Activated gamma-delta T cell treated with Interleukin-2 at 50 U/mL for 16 hours (primary cell): ENCODE measurements around the gene DPYD.

Experiments
- DNase-seq: peaks from one replicate; pipeline ENCODE4 v3.0.0-alpha.2; 2020

Gene DPYD

GRCh38 chr1:97507863-97508262 lies 413.0 kb downstream of the DPYD start:
- DNase-seq, result no peak

DNA sequence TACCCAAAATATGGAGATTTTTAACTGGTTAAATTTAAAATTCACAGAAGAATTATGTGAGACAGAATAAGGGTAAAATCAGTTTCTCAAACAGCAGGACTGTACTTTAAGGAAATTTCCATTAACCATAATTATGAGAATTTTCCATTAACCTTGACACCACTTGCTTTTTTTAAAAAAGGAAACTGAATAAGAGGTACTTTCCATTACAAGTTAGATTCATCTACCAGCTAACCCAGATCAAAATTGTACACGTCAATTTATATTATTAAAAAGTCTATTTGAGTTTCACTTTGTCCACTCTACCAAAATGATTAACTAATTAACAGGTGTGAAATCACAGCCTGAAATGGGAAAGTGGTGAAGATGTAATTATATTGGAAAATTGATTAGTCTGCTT lies 414.5 kb downstream of the DPYD start:
- DNase-seq, result no peak

GRCh38 chr1:97505816-97506215 lies 415.0 kb downstream of the DPYD start:
- no peak for DNase-seq

DNA sequence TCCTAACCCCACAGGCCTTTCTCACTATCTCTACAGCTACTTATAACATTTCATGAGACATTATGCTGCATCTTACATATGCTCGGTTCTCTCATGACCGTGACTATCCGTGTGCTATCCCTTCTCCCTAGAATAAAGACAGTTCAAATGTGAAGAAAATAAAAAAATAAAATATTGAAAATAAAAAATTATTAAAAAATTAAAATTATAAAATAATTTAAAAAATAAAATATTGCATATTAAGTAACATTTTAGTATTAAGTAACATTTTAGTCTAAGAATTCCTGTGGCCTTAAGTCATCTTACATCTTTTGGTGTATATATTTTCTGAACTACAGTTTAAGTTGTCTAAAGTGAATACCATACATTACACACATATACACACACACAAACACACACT lies 415.5 kb downstream of the DPYD start:
- no peak for DNase-seq

- DNase-seq, result no peak
These were observed 418.5 kb downstream of the DPYD start for GRCh38 chr1:97502360-97502759.

GRCh38 chr1:97501628-97502027 lies 419.2 kb downstream of the DPYD start:
- no peak for DNase-seq

DNA sequence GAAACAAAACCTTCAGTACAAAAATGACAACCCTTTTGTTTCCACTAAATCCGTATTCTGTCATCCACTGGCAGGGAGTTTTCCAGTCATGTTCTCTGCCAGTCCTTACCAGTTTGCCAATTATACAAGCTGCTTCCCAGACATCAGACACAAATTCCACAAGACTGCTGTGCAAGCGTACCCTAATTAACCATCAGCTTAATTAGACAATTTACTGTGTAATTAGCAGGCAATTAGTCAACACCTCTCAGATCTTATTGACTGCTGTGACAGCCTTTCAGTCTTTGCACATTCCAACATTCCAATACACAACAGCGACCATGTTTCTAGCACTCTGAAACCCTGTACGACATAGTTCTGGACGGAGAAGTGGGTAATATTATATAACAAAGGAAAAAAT lies 420.1 kb downstream of the DPYD start:
- no peak for DNase-seq

DNA sequence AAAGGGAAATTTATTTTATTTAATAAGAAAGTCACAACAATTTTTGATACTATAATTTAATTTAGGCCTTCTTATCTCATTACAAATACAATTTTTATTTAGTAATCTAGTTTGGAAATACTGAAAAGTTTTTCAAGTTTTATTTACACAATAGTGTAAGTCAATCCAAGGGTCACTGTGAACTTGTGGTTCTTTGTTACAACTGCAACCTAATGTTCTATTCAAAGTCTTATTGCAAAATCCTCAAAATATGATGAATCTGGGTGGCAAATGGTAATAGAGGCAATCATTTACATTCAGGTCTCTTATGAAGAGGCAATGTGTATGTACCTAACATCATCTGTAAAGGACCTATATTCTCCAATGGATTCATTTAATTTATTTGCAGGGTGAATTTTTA lies 421.2 kb downstream of the DPYD start:
- no peak for DNase-seq

- DNase-seq, result no peak
These were observed 431.0 kb downstream of the DPYD start for GRCh38 chr1:97489834-97490233.

DNA sequence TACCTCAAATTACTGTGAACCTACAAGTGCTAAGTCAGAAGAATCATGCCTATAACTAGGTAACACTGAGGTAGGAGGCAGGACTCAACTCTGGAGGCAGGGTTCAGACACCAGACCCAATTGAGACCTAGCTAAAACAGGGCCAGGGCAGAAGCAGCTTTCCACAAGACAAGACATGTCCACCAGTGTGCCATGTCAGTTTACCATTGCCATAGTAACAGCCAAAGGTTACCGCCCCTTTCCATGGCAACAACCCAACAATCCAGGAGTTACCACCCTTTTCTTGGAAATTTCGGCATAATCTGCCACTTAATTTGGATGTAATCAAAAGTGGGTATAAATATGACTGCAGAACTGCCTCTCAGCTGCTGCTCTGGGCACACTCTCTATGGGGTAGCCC lies 432.3 kb downstream of the DPYD start:
- DNase-seq, result no peak

DNA sequence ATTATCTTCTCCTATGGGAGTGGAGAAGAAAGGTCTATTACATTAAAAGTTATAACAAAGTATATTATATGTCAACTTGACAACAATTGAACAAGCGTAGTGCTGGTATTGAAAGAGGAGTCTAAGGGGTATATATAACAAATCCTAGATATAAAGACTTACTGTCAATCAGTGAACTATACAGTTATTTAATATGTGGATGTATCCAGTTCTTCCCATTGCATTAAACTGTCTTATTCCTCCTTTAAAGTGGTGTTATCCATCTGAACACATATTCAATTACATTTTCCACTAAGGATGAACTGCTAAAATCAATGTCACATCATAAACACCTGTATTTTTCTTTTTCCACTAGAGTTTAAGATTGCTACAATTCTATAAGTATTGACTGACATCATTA lies 438.8 kb downstream of the DPYD start:
- DNase-seq, result no peak

DNA sequence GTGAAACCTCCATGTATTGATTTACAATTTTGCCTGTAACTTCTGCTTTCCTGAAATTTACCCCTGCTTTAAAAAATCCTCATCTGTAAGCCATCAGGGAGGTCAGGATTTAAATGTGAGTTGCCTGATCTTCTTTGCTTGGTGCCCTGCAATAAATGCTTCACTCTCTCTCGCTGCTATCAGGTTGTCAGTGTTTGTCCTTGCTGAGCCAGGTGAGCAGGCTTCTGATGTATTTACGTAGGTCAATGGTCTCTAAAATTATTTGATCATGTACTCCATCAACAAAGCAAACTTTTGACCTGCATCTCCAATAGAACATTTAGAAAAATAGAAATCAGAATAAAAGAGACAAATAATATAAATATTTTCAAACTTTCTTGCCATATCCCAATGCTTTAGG lies 453.4 kb downstream of the DPYD start:
- DNase-seq, result no peak

- DNase-seq, result no peak
These were observed 456.5 kb downstream of the DPYD start for GRCh38 chr1:97464305-97464704.

GRCh38 chr1:97461782-97462181 lies 459.1 kb downstream of the DPYD start:
- DNase-seq, result no peak

- DNase-seq, result no peak
These were observed 463.3 kb downstream of the DPYD start for GRCh38 chr1:97457446-97458089.

- no peak for DNase-seq
These were observed 468.9 kb downstream of the DPYD start for GRCh38 chr1:97451944-97452343.

GRCh38 chr1:97451046-97451826 lies 469.6 kb downstream of the DPYD start:
- DNase-seq, result no peak

DNA sequence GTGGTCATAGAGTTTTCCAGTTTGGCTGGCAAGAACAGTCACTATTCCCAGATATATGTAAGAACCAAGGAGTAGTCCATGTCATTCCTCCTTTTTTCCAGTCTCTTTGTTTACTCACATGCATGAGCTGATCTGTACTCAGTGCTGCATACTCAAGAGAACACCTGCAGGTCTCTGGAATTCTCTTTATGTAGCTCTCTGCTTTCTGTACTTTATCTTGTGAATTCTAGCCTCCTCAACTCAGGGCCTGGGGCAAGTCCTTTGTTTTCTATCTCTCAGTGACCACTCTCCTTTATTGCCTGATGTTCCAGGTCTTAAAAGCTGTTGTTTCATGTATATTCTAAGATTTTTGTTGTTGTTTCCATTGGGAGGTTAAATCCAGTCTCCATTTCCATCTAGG lies 478.9 kb downstream of the DPYD start:
- DNase-seq, result no peak

DNA sequence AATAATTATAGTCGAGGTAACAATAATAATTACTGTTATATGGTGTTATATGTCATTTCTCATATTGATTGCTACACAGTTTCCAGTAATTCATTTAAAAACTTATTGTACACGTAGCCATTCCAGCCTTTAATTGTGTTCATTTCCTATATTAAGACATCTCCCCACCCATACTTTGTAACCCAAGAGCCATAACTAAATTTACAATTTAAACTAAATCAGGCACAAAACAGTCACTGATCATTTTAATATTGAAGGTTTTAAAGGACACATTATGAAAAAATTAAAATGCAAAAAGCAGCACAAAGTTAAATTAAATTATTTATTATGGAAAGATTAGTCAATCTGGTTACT lies 487.0 kb downstream of the DPYD start:
- DNase-seq, result no peak

GRCh38 chr1:97433094-97433823 lies 487.6 kb downstream of the DPYD start:
- no peak for DNase-seq

- no peak for DNase-seq
These were observed 493.5 kb downstream of the DPYD start for GRCh38 chr1:97427371-97427770.

DNA sequence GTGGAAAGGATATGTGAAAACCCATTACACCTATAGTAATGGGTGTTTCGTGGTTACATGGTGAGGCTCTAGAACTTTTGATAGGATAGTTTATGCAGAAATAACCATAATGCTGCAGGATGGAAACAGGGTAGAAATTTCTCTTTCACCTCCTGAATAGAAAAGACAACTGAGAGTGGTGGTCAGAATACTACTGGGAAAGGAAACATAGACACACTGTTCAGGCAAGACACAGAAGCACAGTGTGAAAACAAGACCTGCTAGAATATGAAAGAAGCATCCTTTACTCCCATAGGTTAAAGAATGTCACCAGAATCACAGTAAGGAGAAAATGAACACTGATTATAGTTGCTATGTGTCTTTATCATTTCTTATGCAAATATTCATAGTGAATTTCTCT lies 496.6 kb downstream of the DPYD start:
- DNase-seq, result no peak

- no peak for DNase-seq
These were observed 497.4 kb downstream of the DPYD start for GRCh38 chr1:97423403-97423802.

GRCh38 chr1:97417661-97418060 lies 503.2 kb downstream of the DPYD start:
- no peak for DNase-seq
